A549 treated with AZD2906 at 1 μM for 4 hours (cell line): Measurements from ENCODE around the gene DPYSL5. TPM values are rescaled to one million over a fixed set of nuclear protein-coding genes. Genes with fewer than 3 reads are reported as not detected.

Experiments used
- total RNA-seq: library from RNA; stranded (reverse); fragments of 200-300 nt; extraction: Qiagen RNA extraction; gene quantifications from 5 replicates; pipeline ENCODE4 v1.2.3, GENCODE V29; 2022

DPYSL5 gene
- 4.1 to 5.6 TPM (median 5.2 TPM) in 5 replicates for total RNA-seq

GRCh38 chr2:26847655-26848335 lies at the start of gene DPYSL5:
Gene DPYSL5, plus strand, starts transcription at chr2:26848132. Its CDS starts 50,368 bp downstream, at chr2:26898500.

GRCh38 chr2:26970244-26970927 lies 122.5 kb downstream of the DPYSL5 start, which contains the start of gene MAPRE3:
Gene MAPRE3, plus strand, starts transcription at chr2:26970637. Its CDS starts 51,582 bp downstream, at chr2:27022219.

Other genes starting within 250 kb of the DPYSL5 start
- 0.17 to 0.19 TPM in 2 of 5 replicates, not detected in the others for gene CIB4, start 206.8 kb upstream of the DPYSL5 start, total RNA-seq
- gene KCNK3, start 155.4 kb upstream of the DPYSL5 start, total RNA-seq, result 0.49 to 0.90 TPM (median 0.77 TPM) in 5 replicates
- gene SLC35F6, start 83.8 kb upstream of the DPYSL5 start, total RNA-seq, result 34.2 to 37.7 TPM (median 35.4 TPM) in 5 replicates
- gene CENPA, start 62.1 kb upstream of the DPYSL5 start, total RNA-seq, result 46.5 to 51.7 TPM (median 50.2 TPM) in 5 replicates
- 9.1 to 11.4 TPM (median 9.9 TPM) in 5 replicates for gene MAPRE3, start 122.5 kb downstream of the DPYSL5 start, total RNA-seq
- 57.8 to 71.3 TPM (median 65.2 TPM) in 5 replicates for gene TMEM214, start 184.8 kb downstream of the DPYSL5 start, total RNA-seq
- 29.1 to 31.8 TPM (median 31.1 TPM) in 5 replicates for gene AGBL5, start 203.5 kb downstream of the DPYSL5 start, total RNA-seq
- gene OST4, start 223.5 kb downstream of the DPYSL5 start, total RNA-seq, result 548 to 576 TPM (median 560 TPM) in 5 replicates
- 0.21 to 0.56 TPM (median 0.46 TPM) in 5 replicates for gene EMILIN1, start 230.5 kb downstream of the DPYSL5 start, total RNA-seq
- 7.2 to 11.4 TPM (median 9.8 TPM) in 5 replicates for gene KHK, start 238.6 kb downstream of the DPYSL5 start, total RNA-seq